ENCODE data around the gene SFT2D3. TPM values are rescaled to one million over a fixed set of nuclear protein-coding genes. Genes with fewer than 3 reads are reported as not detected.

SFT2D3 gene
- total RNA-seq, 2 donors from 2014 or later, result 6.0 to 7.5 TPM

DNA sequence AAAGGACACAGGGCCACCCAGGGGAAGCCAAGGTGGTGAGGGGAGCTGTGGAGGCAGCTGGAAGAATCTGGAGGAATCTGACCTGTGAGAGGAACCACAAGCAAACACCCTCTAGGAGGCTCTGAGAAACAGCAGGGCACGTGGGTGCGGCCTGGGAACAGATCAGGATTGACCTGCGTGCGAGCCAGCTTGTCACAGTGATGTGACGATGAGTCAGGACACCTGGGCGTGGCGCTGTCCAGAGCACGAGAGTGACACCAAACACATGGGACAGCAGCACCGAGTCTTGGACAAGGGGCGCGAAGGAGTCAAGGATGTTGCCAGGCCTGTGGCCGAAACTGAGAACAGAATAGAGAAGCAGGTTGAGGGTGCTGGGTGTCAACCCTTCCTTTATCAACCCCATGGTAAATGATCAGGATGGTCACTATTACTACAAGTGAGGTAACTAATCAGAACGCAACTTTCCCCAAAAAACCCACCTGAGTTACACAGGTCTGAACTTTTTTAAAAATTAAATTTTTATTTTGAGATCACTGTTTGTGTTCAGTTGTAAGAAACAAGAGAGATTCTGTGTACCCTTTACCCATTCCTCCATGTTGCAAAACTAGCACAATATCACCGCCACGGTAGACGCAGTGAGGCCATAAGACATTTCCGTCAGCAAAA lies 637 bp upstream of the SFT2D3 start:
- H3K36me3 ChIP-seq, result no peaks in the 10 kb centered on the region
- no peaks in the 10 kb centered on the region for H3K27me3 ChIP-seq
- H3K27ac ChIP-seq, result peak overlapping the region; percentile 92
- DNase-seq, result peak; percentile 90
- H3K4me3 ChIP-seq, result peak overlapping the region; percentile 59
- peaks cover 18% of the 10 kb centered on the region for H3K4me1 ChIP-seq
- intact Hi-C loops (cut with DNase I), result no loop called here
- TF ChIP-seq, protein P1, sequence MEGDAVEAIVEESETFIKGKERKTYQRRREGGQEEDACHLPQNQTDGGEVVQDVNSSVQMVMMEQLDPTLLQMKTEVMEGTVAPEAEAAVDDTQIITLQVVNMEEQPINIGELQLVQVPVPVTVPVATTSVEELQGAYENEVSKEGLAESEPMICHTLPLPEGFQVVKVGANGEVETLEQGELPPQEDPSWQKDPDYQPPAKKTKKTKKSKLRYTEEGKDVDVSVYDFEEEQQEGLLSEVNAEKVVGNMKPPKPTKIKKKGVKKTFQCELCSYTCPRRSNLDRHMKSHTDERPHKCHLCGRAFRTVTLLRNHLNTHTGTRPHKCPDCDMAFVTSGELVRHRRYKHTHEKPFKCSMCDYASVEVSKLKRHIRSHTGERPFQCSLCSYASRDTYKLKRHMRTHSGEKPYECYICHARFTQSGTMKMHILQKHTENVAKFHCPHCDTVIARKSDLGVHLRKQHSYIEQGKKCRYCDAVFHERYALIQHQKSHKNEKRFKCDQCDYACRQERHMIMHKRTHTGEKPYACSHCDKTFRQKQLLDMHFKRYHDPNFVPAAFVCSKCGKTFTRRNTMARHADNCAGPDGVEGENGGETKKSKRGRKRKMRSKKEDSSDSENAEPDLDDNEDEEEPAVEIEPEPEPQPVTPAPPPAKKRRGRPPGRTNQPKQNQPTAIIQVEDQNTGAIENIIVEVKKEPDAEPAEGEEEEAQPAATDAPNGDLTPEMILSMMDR (IDR thresholded peaks at IDR 0.05), result no peak
- H3K9me3 ChIP-seq, result no peaks in the 10 kb centered on the region
- H3K9ac ChIP-seq (ENCODE audit: low read depth in 2 of 2, low read length in 2 of 2), result peak overlapping the region; percentile 70 to 78

DNA sequence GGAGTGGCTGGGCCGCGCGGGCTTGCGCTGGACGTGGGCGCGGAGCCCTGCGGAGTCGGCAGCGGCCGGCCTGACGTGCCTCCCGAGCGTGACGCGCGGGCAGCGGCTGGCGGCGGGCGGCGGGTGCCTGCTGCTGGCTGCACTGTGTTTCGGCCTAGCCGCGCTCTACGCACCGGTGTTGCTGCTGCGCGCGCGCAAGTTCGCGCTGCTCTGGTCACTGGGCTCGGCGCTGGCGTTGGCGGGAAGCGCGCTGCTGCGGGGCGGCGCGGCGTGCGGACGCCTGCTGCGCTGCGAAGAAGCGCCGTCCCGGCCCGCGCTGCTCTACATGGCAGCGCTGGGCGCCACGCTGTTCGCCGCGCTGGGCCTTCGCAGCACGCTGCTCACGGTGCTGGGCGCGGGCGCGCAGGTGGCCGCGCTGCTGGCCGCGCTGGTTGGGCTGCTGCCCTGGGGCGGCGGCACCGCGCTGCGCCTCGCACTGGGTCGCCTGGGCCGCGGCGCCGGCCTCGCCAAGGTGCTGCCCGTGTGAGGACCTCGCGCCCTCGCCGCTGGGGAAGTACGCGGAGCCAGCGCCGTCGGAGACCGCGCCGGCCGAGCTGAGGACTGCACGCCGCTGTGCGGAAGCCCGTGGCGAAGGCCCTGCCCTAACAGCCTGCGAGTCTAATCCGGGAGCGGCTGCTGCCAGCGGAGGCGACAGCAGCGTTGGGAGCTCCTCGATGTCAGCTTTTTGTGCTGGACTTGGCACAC lies 526 bp downstream of the SFT2D3 start:
- TF ChIP-seq, protein P1 (IDR thresholded peaks at IDR 0.05), result no peak
- peak overlapping the region; percentile 92 for H3K27ac ChIP-seq
- H3K4me1 ChIP-seq, result peaks cover 18% of the 10 kb centered on the region
- peak; percentile 73 for DNase-seq
- H3K9ac ChIP-seq (ENCODE audit: low read depth in 2 of 2, low read length in 2 of 2), result peak overlapping the region; percentile 78 to 90
- peak overlapping the region; percentile 59 for H3K4me3 ChIP-seq
- intact Hi-C loops (cut with DNase I), result no loop called here
- H3K36me3 ChIP-seq, result no peaks in the 10 kb centered on the region
- no peaks in the 10 kb centered on the region for H3K27me3 ChIP-seq
- H3K9me3 ChIP-seq, result no peaks in the 10 kb centered on the region

DNA sequence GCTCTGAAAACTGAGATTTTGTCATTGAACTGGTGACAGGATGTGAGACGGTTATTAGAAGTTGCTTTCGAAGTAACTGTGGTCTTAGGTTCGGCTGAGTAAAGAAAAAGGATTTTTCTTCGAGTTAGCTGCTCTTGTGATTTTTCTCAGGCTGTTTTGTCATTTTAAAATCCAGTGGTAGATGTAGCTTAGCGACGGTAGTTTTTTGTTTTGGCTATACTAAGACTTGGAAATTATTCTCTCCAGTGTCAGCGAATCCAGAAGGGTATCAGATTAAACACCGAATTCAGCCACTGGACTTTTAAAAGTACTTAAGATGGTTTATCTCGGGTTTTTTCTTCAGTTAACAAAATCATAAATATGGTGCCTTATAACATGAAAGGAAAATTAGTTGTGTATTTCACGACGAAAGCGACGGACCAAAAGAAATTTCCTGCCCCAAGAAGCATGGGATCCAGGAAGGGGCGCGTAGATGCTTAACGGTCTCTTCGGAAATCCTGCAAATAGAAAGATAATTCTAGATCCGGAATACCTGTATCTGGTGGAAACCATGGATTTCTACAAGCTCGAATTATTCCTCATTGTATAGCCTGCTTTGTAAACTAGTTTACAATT lies 1.2 kb downstream of the SFT2D3 start:
- Histone ChIP-seq H3K27me3 (no peaks in the 10 kb centered on the region), H3K4me1 (peaks cover 18% of the 10 kb centered on the region), H3K9ac (ENCODE audit: low read depth in 2 of 2, low read length in 2 of 2) (peak overlapping the region; percentile 73 to 90), H3K27ac (peak overlapping the region; percentile 92), H3K36me3 (no peaks in the 10 kb centered on the region), H3K4me3 (peak overlapping the region; percentile 59), H3K9me3 (no peaks in the 10 kb centered on the region)
- intact Hi-C loops (cut with DNase I), result no loop called here
- TF ChIP-seq, protein P1 (IDR thresholded peaks at IDR 0.05), result no peak
- no peak for DNase-seq

DNA sequence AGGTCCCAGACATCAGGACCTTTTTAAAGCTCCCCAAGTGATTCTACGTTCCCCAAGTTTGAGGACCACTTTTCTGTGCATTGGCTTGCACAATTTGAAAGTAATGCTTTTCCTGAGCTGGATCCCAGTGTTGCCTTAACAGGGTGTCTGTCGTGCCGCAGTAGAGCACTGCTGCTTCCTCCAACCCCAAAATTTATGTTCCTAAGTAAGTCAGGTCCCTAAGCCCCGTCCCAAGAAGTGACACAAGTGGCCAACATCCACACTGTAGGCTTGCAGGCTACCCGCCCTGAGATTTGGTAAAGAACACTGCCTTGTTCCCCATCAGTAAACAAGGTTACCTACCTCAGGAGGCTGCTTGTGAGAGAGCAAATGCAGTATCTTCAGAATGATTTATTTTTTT lies 2.0 kb downstream of the SFT2D3 start:
- H3K27ac ChIP-seq, result no peak overlapping the region
- TF ChIP-seq, protein P1 (IDR thresholded peaks at IDR 0.05), result no peak
- H3K4me3 ChIP-seq, result no peak overlapping the region
- H3K9ac ChIP-seq (ENCODE audit: low read depth in 2 of 2, low read length in 2 of 2), result no peak overlapping the region
- intact Hi-C loops (cut with DNase I), result no loop called here
- DNase-seq, result no peak
- H3K36me3 ChIP-seq, result peaks cover 6% of the 10 kb centered on the region
- H3K4me1 ChIP-seq, result peaks cover 18% of the 10 kb centered on the region
- H3K9me3 ChIP-seq, result no peaks in the 10 kb centered on the region
- H3K27me3 ChIP-seq, result no peaks in the 10 kb centered on the region

DNA sequence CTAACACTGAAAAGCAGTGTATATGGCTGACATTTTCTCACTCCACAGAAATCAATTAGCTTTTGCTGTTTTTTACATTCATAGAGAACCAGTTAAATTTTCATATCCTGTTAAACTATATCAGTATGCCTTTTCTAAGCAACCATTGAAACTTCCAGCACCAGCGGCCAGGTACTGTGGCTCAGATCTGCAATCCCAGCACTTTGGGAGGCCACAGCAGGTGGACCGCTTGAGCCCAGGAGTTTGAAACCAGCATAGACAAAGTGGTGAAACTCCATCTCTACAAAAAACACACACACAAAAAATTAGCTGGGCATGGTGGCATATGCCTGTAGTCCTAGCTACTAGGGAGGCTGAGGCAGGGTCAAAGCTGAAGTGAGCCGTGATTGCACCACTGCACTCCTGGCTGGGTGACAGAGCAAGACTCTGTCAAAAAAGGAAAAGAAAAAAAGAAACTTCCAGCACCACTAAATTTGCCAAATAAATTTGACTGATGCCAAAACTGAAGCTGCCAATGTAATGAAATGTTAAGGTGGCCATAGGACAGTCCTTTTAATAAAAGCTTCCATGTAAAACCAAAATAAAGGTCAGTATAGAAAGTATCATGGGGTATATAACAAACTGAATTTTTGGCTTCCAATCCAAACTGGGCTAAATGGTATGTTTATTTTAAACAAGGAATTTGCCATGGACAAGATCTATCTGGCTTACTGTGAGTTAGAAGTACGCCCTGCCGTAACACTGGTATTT lies 3.5 kb downstream of the SFT2D3 start:
- H3K27me3 ChIP-seq, result no peaks in the 10 kb centered on the region
- peaks cover 18% of the 10 kb centered on the region for H3K4me1 ChIP-seq
- no peak overlapping the region for H3K27ac ChIP-seq
- H3K36me3 ChIP-seq, result peaks cover 9% of the 10 kb centered on the region
- intact Hi-C loops (cut with DNase I), result no loop called here
- no peaks in the 10 kb centered on the region for H3K9me3 ChIP-seq
- H3K4me3 ChIP-seq, result no peak overlapping the region
- TF ChIP-seq, protein P1 (IDR thresholded peaks at IDR 0.05), result no peak
- no peak for DNase-seq
- H3K9ac ChIP-seq (ENCODE audit: low read depth in 2 of 2, low read length in 2 of 2), result no peak overlapping the region
